Left kidney (tissue), 2 donors: ENCODE data around the gene CYB5R3. TPM values are rescaled to one million over a fixed set of nuclear protein-coding genes. Genes with fewer than 3 reads are reported as not detected.
A peak's percentile ranks its signal among the peaks of the same experiment; 100 is the strongest.
"Not testable (repeated sequence)": the region's sequence is repeated elsewhere in the genome, so short reads cannot be mapped to it uniquely, and the experiment has no call there.

Experiments
- DNase-seq: peaks from one replicate; pipeline ENCODE4 v3.0.0-alpha.2; 2013
- polyA plus RNA-seq: library from polyadenylated mRNA; unstranded; fragments of 120-200 nt; gene quantifications from one replicate; pipeline ENCODE4 v1.2.1, GENCODE V29; 2013; ENCODE audit not compliant: insufficient read length

CYB5R3 gene
- polyA plus RNA-seq, 1 donor, result 126 TPM

GRCh38 chr22:42682113-42682851, 33.1 kb upstream of the CYB5R3 start:
- no peak for DNase-seq

- DNase-seq, result no peak
Observed at GRCh38 chr22:42680648-42681047, 31.5 kb upstream of the CYB5R3 start.

- no peak for DNase-seq
Observed at GRCh38 chr22:42679691-42680090, 30.5 kb upstream of the CYB5R3 start.

GRCh38 chr22:42678894-42679293, 29.7 kb upstream of the CYB5R3 start:
- no peak for DNase-seq

- not testable (repeated sequence) for DNase-seq
Observed at GRCh38 chr22:42677936-42678335, 28.7 kb upstream of the CYB5R3 start.

GRCh38 chr22:42676059-42676607, 26.9 kb upstream of the CYB5R3 start:
- DNase-seq, result no peak

GRCh38 chr22:42673898-42674401, 24.8 kb upstream of the CYB5R3 start:
- no peak for DNase-seq

- DNase-seq, result not testable (repeated sequence)
Observed at GRCh38 chr22:42673071-42673470, 23.9 kb upstream of the CYB5R3 start.

- no peak for DNase-seq
Observed at GRCh38 chr22:42670921-42671709, 21.9 kb upstream of the CYB5R3 start.

- DNase-seq, result no peak
Observed at GRCh38 chr22:42670046-42670445, 20.9 kb upstream of the CYB5R3 start.

GRCh38 chr22:42666393-42666792, 17.2 kb upstream of the CYB5R3 start:
- not testable (repeated sequence) for DNase-seq

GRCh38 chr22:42664976-42665831, 16.0 kb upstream of the CYB5R3 start:
- DNase-seq, result no peak

GRCh38 chr22:42661985-42662831, 13.0 kb upstream of the CYB5R3 start:
- peak; percentile 83 for DNase-seq

- DNase-seq, result no peak
Observed at GRCh38 chr22:42656578-42656977, 7.4 kb upstream of the CYB5R3 start.

- no peak for DNase-seq
Observed at GRCh38 chr22:42655693-42656092, 6.5 kb upstream of the CYB5R3 start.

GRCh38 chr22:42654436-42655073, 5.4 kb upstream of the CYB5R3 start:
- DNase-seq, result no peak

GRCh38 chr22:42653999-42654398, 4.8 kb upstream of the CYB5R3 start:
- no peak for DNase-seq

- no peak for DNase-seq
Observed at GRCh38 chr22:42651134-42651533, 1.9 kb upstream of the CYB5R3 start.

GRCh38 chr22:42648368-42649245, 585 bp downstream of the CYB5R3 start:
- no peak for DNase-seq

- no peak for DNase-seq
Observed at GRCh38 chr22:42648017-42648367, 1.2 kb downstream of the CYB5R3 start.
